ENCODE data around the gene FGD2. TPM values are rescaled to one million over a fixed set of nuclear protein-coding genes. Genes with fewer than 3 reads are reported as not detected.
A peak's percentile ranks its signal among the peaks of the same experiment; 100 is the strongest.
"Not testable (repeated sequence)": the region's sequence is repeated elsewhere in the genome, so short reads cannot be mapped to it uniquely, and the experiment has no call there.

The FGD2 gene
- total RNA-seq, 1 experiment from 2014 or later: 0.08 TPM

- in situ Hi-C loops (cut with HindIII; ENCODE audit: low pct_unique_long_range_greater_than_20kb, low sequenced_read_pairs): no loop called here
- no peak for DNase-seq (ENCODE audit: low read depth, low spot score)
Observed at GRCh38 chr6:36983538-36983937, 21.9 kb upstream of the FGD2 start.

GRCh38 chr6:36984581-36985416 lies 20.7 kb upstream of the FGD2 start:
- in situ Hi-C loops (cut with HindIII; ENCODE audit: low pct_unique_long_range_greater_than_20kb, low sequenced_read_pairs): no loop called here
- peak; percentile 43 for DNase-seq (ENCODE audit: low read depth, low spot score)

- DNase-seq (ENCODE audit: low read depth, low spot score): no peak
- in situ Hi-C loops (cut with HindIII; ENCODE audit: low pct_unique_long_range_greater_than_20kb, low sequenced_read_pairs): no loop called here
Observed at GRCh38 chr6:36985417-36985807, 20.0 kb upstream of the FGD2 start.

GRCh38 chr6:36985808-36986703 lies 19.4 kb upstream of the FGD2 start, which contains the start of gene MTCH1:
TSS of gene MTCH1 (minus strand) at chr6:36986196. CDS start at chr6:36986173, 23 bp downstream.
- in situ Hi-C loops (cut with HindIII; ENCODE audit: low pct_unique_long_range_greater_than_20kb, low sequenced_read_pairs): no loop called here
- peak; percentile 78 for DNase-seq (ENCODE audit: low read depth, low spot score)

GRCh38 chr6:36986704-36987047 lies 18.8 kb upstream of the FGD2 start:
- DNase-seq (ENCODE audit: low read depth, low spot score): no peak
- in situ Hi-C loops (cut with HindIII; ENCODE audit: low pct_unique_long_range_greater_than_20kb, low sequenced_read_pairs): no loop called here

- in situ Hi-C loops (cut with HindIII; ENCODE audit: low pct_unique_long_range_greater_than_20kb, low sequenced_read_pairs): no loop called here
- DNase-seq (ENCODE audit: low read depth, low spot score): no peak
Observed at GRCh38 chr6:36989264-36989663, 16.2 kb upstream of the FGD2 start.

GRCh38 chr6:36990401-36990800 lies 15.1 kb upstream of the FGD2 start:
- in situ Hi-C loops (cut with HindIII; ENCODE audit: low pct_unique_long_range_greater_than_20kb, low sequenced_read_pairs); DNase-seq (ENCODE audit: low read depth, low spot score): not testable (repeated sequence)

GRCh38 chr6:36997811-36998722 lies 7.4 kb upstream of the FGD2 start:
- peak; percentile 60 for DNase-seq (ENCODE audit: low read depth, low spot score)
- in situ Hi-C loops (cut with HindIII; ENCODE audit: low pct_unique_long_range_greater_than_20kb, low sequenced_read_pairs): no loop called here

GRCh38 chr6:36998723-36999038 lies 6.8 kb upstream of the FGD2 start:
- no peak for DNase-seq (ENCODE audit: low read depth, low spot score)
- in situ Hi-C loops (cut with HindIII; ENCODE audit: low pct_unique_long_range_greater_than_20kb, low sequenced_read_pairs): no loop called here

GRCh38 chr6:36999061-36999750 lies 6.2 kb upstream of the FGD2 start:
- no peak for DNase-seq (ENCODE audit: low read depth, low spot score)
- in situ Hi-C loops (cut with HindIII; ENCODE audit: low pct_unique_long_range_greater_than_20kb, low sequenced_read_pairs): no loop called here

GRCh38 chr6:36999751-37000125 lies 5.7 kb upstream of the FGD2 start:
- in situ Hi-C loops (cut with HindIII; ENCODE audit: low pct_unique_long_range_greater_than_20kb, low sequenced_read_pairs): no loop called here
- DNase-seq (ENCODE audit: low read depth, low spot score): no peak

GRCh38 chr6:37004044-37004980 lies 1.1 kb upstream of the FGD2 start:
- DNase-seq (ENCODE audit: low read depth, low spot score): no peak
- in situ Hi-C loops (cut with HindIII; ENCODE audit: low pct_unique_long_range_greater_than_20kb, low sequenced_read_pairs): no loop called here

- no peak for DNase-seq (ENCODE audit: low read depth, low spot score)
- in situ Hi-C loops (cut with HindIII; ENCODE audit: low pct_unique_long_range_greater_than_20kb, low sequenced_read_pairs): no loop called here
Observed at GRCh38 chr6:37005827-37006567, 542 bp downstream of the FGD2 start.

GRCh38 chr6:37006793-37007339 lies 1.4 kb downstream of the FGD2 start:
- DNase-seq (ENCODE audit: low read depth, low spot score): no peak

GRCh38 chr6:37007340-37008043 lies 2.0 kb downstream of the FGD2 start:
- in situ Hi-C loops (cut with HindIII; ENCODE audit: low pct_unique_long_range_greater_than_20kb, low sequenced_read_pairs): no loop called here
- DNase-seq (ENCODE audit: low read depth, low spot score): no peak

More at GRCh38 chr6:37006793-37007339, 1.4 kb downstream of the FGD2 start:
- in situ Hi-C loops (cut with HindIII; ENCODE audit: low pct_unique_long_range_greater_than_20kb, low sequenced_read_pairs): no loop called here
